Measurements from ENCODE around the gene SELE.
A peak's percentile ranks its signal among the peaks of the same experiment; 100 is the strongest.

The SELE gene

GRCh38 chr1:169712309-169712631 is 21.6 kb downstream of the SELE start:
- Histone ChIP-seq H3K4me2 (ENCODE audit: low read depth, low read length, poor library complexity, severe bottlenecking) (peak overlapping the region; percentile 91), H3K4me1 (ENCODE audit: insufficient read depth, low read length, poor library complexity, severe bottlenecking) (peaks cover 30% of the 10 kb centered on the region), H3K79me2 (ENCODE audit: insufficient read depth, low read length) (peaks cover 42% of the 10 kb centered on the region), H3K9me3 (ENCODE audit: insufficient read depth, low read depth, low read length) (no peaks in the 10 kb centered on the region), H3K36me3 (ENCODE audit: insufficient read depth, low read length) (peaks cover 10% of the 10 kb centered on the region), H3K27me3 (ENCODE audit: insufficient read depth, low read length, poor library complexity, severe bottlenecking) (no peaks in the 10 kb centered on the region), H3K9me2 (replicated peaks; ENCODE audit: low read depth, low read length) (no peaks in the 10 kb centered on the region), H4K20me1 (ENCODE audit: insufficient read depth, low read length, poor library complexity, severe bottlenecking) (peaks cover 6% of the 10 kb centered on the region), H2AFZ (ENCODE audit: low read length) (no peak overlapping the region), H3F3A (ENCODE audit: low read depth) (no peaks in the 10 kb centered on the region), H3K4me3 (ENCODE audit: low read length, poor library complexity, severe bottlenecking) (peak overlapping the region; percentile 85), H3K9ac (ENCODE audit: low read depth, low read length, poor library complexity, severe bottlenecking) (peak overlapping the region; percentile 92)
- TF ChIP-seq, protein P1, sequence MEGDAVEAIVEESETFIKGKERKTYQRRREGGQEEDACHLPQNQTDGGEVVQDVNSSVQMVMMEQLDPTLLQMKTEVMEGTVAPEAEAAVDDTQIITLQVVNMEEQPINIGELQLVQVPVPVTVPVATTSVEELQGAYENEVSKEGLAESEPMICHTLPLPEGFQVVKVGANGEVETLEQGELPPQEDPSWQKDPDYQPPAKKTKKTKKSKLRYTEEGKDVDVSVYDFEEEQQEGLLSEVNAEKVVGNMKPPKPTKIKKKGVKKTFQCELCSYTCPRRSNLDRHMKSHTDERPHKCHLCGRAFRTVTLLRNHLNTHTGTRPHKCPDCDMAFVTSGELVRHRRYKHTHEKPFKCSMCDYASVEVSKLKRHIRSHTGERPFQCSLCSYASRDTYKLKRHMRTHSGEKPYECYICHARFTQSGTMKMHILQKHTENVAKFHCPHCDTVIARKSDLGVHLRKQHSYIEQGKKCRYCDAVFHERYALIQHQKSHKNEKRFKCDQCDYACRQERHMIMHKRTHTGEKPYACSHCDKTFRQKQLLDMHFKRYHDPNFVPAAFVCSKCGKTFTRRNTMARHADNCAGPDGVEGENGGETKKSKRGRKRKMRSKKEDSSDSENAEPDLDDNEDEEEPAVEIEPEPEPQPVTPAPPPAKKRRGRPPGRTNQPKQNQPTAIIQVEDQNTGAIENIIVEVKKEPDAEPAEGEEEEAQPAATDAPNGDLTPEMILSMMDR (conservative IDR thresholded peaks at IDR 0.05; ENCODE audit: low read length), result no peak; the same call in 1 of the 2 replicates
- TF ChIP-seq EZH2phosphoT487 (IDR thresholded peaks at IDR 0.05; ENCODE audit: borderline replicate concordance), result no peak

GRCh38 chr1:169711469-169712308 is 22.2 kb downstream of the SELE start, which contains the start of gene SELL:
SELL (minus strand) TSS chr1:169711620; CDS start chr1:169711498, 122 bp downstream.
- H3K79me2 ChIP-seq (ENCODE audit: insufficient read depth, low read length), result peaks cover 48% of the 10 kb centered on the region
- H3K9me2 ChIP-seq (replicated peaks; ENCODE audit: low read depth, low read length), result no peaks in the 10 kb centered on the region
- peak within 1 kb of the TSS; percentile 91 for H3K4me2 ChIP-seq (ENCODE audit: low read depth, low read length, poor library complexity, severe bottlenecking)
- H3K9ac ChIP-seq (ENCODE audit: low read depth, low read length, poor library complexity, severe bottlenecking), result peak within 1 kb of the TSS; percentile 92
- H2AFZ ChIP-seq (ENCODE audit: low read length), result peak within 1 kb of the TSS; percentile 97
- peaks cover 16% of the 10 kb centered on the region for H3K36me3 ChIP-seq (ENCODE audit: insufficient read depth, low read length)
- peak within 1 kb of the TSS; percentile 85 for H3K4me3 ChIP-seq (ENCODE audit: low read length, poor library complexity, severe bottlenecking)
- no peaks in the 10 kb centered on the region for H3F3A ChIP-seq (ENCODE audit: low read depth)
- TF ChIP-seq, protein P1 (conservative IDR thresholded peaks at IDR 0.05; ENCODE audit: low read length), result peak; percentile 81
- no peak for TF ChIP-seq EZH2phosphoT487 (IDR thresholded peaks at IDR 0.05; ENCODE audit: borderline replicate concordance)
- no peaks in the 10 kb centered on the region for H3K9me3 ChIP-seq (ENCODE audit: insufficient read depth, low read depth, low read length)
- peaks cover 7% of the 10 kb centered on the region for H4K20me1 ChIP-seq (ENCODE audit: insufficient read depth, low read length, poor library complexity, severe bottlenecking)
- peaks cover 36% of the 10 kb centered on the region for H3K4me1 ChIP-seq (ENCODE audit: insufficient read depth, low read length, poor library complexity, severe bottlenecking)
- H3K27me3 ChIP-seq (ENCODE audit: insufficient read depth, low read length, poor library complexity, severe bottlenecking), result no peaks in the 10 kb centered on the region

DNA sequence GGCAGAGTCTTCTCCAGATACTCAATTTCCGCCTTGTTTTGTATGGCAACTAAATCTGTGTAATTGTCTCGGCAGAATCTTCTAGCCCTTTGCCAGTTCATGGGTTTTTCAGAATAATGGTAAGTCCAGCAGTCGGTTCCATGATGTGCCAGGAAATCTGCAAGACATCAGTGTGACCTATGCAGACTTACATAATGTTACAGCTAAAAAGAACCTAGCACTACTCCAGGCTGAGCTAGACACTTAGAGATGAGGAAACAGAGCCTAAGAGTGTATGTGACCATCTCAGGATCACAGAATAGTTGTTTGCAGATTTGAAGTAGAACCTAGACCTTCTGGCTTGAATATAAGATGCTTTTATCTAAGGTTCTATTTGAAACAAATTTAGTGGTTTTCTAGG is 25.2 kb downstream of the SELE start:
- Histone ChIP-seq H4K20me1 (ENCODE audit: insufficient read depth, low read length, poor library complexity, severe bottlenecking) (peaks cover 7% of the 10 kb centered on the region), H3K4me1 (ENCODE audit: insufficient read depth, low read length, poor library complexity, severe bottlenecking) (peaks cover 66% of the 10 kb centered on the region), H3K27me3 (ENCODE audit: insufficient read depth, low read length, poor library complexity, severe bottlenecking) (no peaks in the 10 kb centered on the region), H3F3A (ENCODE audit: low read depth) (no peaks in the 10 kb centered on the region), H3K9me2 (replicated peaks; ENCODE audit: low read depth, low read length) (no peaks in the 10 kb centered on the region), H3K79me2 (ENCODE audit: insufficient read depth, low read length) (peaks cover 78% of the 10 kb centered on the region), H3K36me3 (ENCODE audit: insufficient read depth, low read length) (peaks cover 44% of the 10 kb centered on the region), H3K4me3 (ENCODE audit: low read length, poor library complexity, severe bottlenecking) (peak overlapping the region; percentile 85), H3K9me3 (ENCODE audit: insufficient read depth, low read depth, low read length) (no peaks in the 10 kb centered on the region), H3K9ac (ENCODE audit: low read depth, low read length, poor library complexity, severe bottlenecking) (peak overlapping the region; percentile 92), H2AFZ (ENCODE audit: low read length) (no peak overlapping the region), H3K4me2 (ENCODE audit: low read depth, low read length, poor library complexity, severe bottlenecking) (peak overlapping the region; percentile 91)
- TF ChIP-seq, protein P1 (conservative IDR thresholded peaks at IDR 0.05; ENCODE audit: low read length), result no peak
- TF ChIP-seq EZH2phosphoT487 (IDR thresholded peaks at IDR 0.05; ENCODE audit: borderline replicate concordance), result no peak
